Heart left ventricle (tissue), 16 donors: ENCODE results near the gene AP3S2. TPM values are rescaled to one million over a fixed set of nuclear protein-coding genes. Genes with fewer than 3 reads are reported as not detected.

ENCODE experiments used
- ATAC-seq, 4 donors: fragments of 200-7000 bp; cut with Tn5 transposase; one replicate each; pipeline ENCODE4 v1.9.1; 2020 to 2022; ENCODE audit warnings: moderate library complexity in 4 of 4, mild to moderate bottlenecking in 3 of 4, moderate number of reproducible peaks in 1 of 4
- DNase-seq, 5 donors: peaks; one replicate each; pipeline ENCODE4 v3.0.0-alpha.2; 2020
- H3K27ac ChIP-seq, 12 donors: fragments of 200-600 bp; sonication (generic) in 4 of 12; one replicate each; pipeline versions ENCODE4 v1.5.0 to v1.8.0; 2016 to 2022; ENCODE audit warnings: mild to moderate bottlenecking in 2 of 12
- H3K27me3 ChIP-seq, 9 donors: fragments of 200-600 bp; sonication (generic) in 2 of 9; one replicate each; pipeline versions ENCODE4 v1.5.1 to v1.8.0; 2016 to 2022; ENCODE audit warnings: mild to moderate bottlenecking in 3 of 9
- H3K36me3 ChIP-seq, 9 donors: fragments of 200-600 bp; sonication (generic) in 2 of 9; one replicate each; pipeline versions ENCODE4 v1.5.0 to v1.8.0; 2018 to 2022; ENCODE audit warnings: mild to moderate bottlenecking in 2 of 9
- H3K4me1 ChIP-seq, 12 donors: fragments of 200-600 bp; sonication (generic) in 4 of 12; one replicate each; pipeline versions ENCODE4 v1.5.0 to v1.8.0; 2016 to 2022; ENCODE audit warnings: mild to moderate bottlenecking in 3 of 12
- H3K4me3 ChIP-seq, 12 donors: fragments of 200-600 bp; sonication (generic) in 4 of 12; one replicate each; pipeline versions ENCODE4 v1.5.0 to v1.8.0; 2017 to 2022; ENCODE audit warnings: mild to moderate bottlenecking in 9 of 12, moderate library complexity in 4 of 12
- H3K9me3 ChIP-seq, 12 donors: fragments of 200-600 bp; sonication (generic) in 4 of 12; one replicate each; pipeline versions ENCODE4 v1.5.0 to v1.8.0; 2016 to 2022; ENCODE audit warnings: mild to moderate bottlenecking in 1 of 12
- POLR2A ChIP-seq, 2 donors: fragments of 450-650 bp; IDR thresholded peaks; one replicate each; pipeline ENCODE4 v1.6.1; 2017; ENCODE audit warnings: antibody characterized with exemption in 2 of 2, mild to moderate bottlenecking in 2 of 2, moderate library complexity in 2 of 2
- WGBS, 4 donors: extraction: QIAGEN DNeasy Blood & Tissue Kit in 2 of 4; methylation state at CpG; one replicate each; pipeline versions ENCODE4 v1.1.5 to v1.1.7; 2013 to 2018; 5-methylcytosine and 5-hydroxymethylcytosine counted together
- intact Hi-C, 10 donors: fragments of 100-400 bp; cut with DNase I; formaldehyde crosslinking; loops; one replicate each; pipeline versions ENCODE4 v1.11.1 to v1.14.2; 2022
- polyA plus RNA-seq, 2 donors: library from polyadenylated mRNA; stranded (reverse); fragments of 200-250 nt; gene quantifications; one replicate each; pipeline ENCODE4 v1.2.3, GENCODE V29; 2013
- total RNA-seq, 9 donors: library from RNA; depleted of rRNA in 2 of 9; stranded (reverse); fragments of >200 nt in 2 of 9; fragmentation: NEBNext Ultra II Directional in 3 of 9; extraction: Animal tissue kit (Norgen Biotek cat#: 25700) in 3 of 9; gene quantifications; one replicate each; pipeline versions ENCODE4 v1.1.0 to v1.2.4, GENCODE V29; 2016 to 2023
- TF ChIP-seq, protein P1 (sequence below), 12 donors: fragments of 200-600 bp; sonication (generic) in 4 of 12; IDR thresholded peaks; one replicate each; pipeline versions ENCODE4 v1.5.0 to v1.8.0; 2018 to 2022; ENCODE audit warnings: antibody characterized with exemption in 12 of 12, mild to moderate bottlenecking in 5 of 12
- donor health status: ischemic (EF 13 %, LVEDD 7.1; RV severe dilation, severe dysfunction).
- donor health status: healthy with polysubstance abuse.
- donor health status: DM: no; HTN: yes; CAD: no.
- donor health status: DM: no; HTN: no; CAD: no.
- donor health status: ischemic (EF 25% LVEDD 6.9; RV normal size, moderate dysfunction).
- donor health status: ischemic (EF 25% LVEDD 5.7; RV mildly dilated, moderate dysfunction).
- donor health status: healthy.
- donor health status: DM: yes; HTN: yes; CAD: no.
- donor health status: ischemic (EF 35%, LVEDD 5.7; RV mildly dilated, moderate dysfunction).
- donor health status: nonischemic (EF 11% LVEDD 7.7; RV severe dilation, severe dysfunction).
- donor health status: DM: yes; HTN: yes; CAD: no.
- donor health status: PGD.
- donor health status: ischemic (EF 29% LVEDD 5.4; RV normal size, mild dysfunction).
- donor health status: nonischemic (EF 23%, LVEDD 6.1; RV moderate dilation, normal function).

The AP3S2 gene
- total and polyA plus RNA-seq, 11 donors = 15.4 to 64.6 (median 43.3) TPM

DNA sequence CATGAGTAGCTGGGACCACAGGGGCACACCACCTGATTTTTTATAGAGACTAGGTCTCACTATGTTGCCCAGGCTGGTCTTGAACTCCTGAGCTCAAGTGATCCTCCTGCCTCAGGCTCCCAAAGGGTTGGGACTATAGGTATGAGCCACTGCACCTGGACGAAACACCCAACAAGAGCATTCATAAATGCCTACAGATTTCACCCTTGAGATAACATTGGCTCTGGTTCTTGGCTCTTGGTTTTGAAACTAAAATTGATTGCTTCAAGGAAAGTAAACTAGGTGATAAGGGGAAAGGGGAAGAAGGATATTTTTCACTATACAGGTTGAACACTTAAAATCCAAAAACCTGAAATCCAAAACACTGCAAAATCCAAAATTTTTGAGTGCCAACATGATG is 10.3 kb downstream of the AP3S2 start:
- TF ChIP-seq, protein P1, sequence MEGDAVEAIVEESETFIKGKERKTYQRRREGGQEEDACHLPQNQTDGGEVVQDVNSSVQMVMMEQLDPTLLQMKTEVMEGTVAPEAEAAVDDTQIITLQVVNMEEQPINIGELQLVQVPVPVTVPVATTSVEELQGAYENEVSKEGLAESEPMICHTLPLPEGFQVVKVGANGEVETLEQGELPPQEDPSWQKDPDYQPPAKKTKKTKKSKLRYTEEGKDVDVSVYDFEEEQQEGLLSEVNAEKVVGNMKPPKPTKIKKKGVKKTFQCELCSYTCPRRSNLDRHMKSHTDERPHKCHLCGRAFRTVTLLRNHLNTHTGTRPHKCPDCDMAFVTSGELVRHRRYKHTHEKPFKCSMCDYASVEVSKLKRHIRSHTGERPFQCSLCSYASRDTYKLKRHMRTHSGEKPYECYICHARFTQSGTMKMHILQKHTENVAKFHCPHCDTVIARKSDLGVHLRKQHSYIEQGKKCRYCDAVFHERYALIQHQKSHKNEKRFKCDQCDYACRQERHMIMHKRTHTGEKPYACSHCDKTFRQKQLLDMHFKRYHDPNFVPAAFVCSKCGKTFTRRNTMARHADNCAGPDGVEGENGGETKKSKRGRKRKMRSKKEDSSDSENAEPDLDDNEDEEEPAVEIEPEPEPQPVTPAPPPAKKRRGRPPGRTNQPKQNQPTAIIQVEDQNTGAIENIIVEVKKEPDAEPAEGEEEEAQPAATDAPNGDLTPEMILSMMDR (IDR thresholded peaks at IDR 0.05) = no peak
- TF ChIP-seq POLR2A (IDR thresholded peaks at IDR 0.05) = no peak

DNA sequence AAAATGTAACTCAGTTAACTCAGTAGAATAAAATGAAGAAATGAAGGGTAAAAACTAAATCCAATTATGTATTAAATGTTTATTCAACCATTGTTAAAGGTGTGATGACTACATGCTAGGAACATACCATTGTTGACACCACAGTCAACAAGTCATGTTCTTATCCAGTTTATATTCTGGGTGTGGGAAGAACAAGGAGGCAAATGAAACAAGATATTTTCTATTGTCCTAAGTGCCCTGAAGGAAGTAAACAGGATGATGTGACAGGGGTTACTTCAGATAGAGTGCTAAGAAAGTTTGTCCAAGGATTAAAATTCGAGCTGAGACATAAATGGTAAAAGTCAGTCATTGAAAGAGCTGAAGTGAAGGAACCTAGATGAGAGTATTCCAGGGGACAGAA is 13.1 kb downstream of the AP3S2 start:
- Histone ChIP-seq H3K27ac (no peak overlapping the region), H3K4me3 (no peak overlapping the region), H3K27me3 (no peaks in the 10 kb centered on the region), H3K9me3 (no peaks in the 10 kb centered on the region), H3K4me1 (peaks cover 0 to 9% (median 0%) of the 10 kb centered on the region in 12 donors), H3K36me3 (peaks cover 0 to 100% (median 88%) of the 10 kb centered on the region in 9 donors)
- TF ChIP-seq, protein P1 (IDR thresholded peaks at IDR 0.05) = no peak
- no peak for TF ChIP-seq POLR2A (IDR thresholded peaks at IDR 0.05)
- intact Hi-C loops = no loop called here
- 65 to 78% (median 69%) methylated on average over 1 of the region's 1 CpG for WGBS, 4 donors
- DNase-seq (no peak), ATAC-seq (no peak)

More for the DNA sequence above, 10.3 kb downstream of the AP3S2 start:
- no peak for DNase-seq
- no peaks in the 10 kb centered on the region for H3K9me3 ChIP-seq
- peaks cover 0 to 4% (median 0%) of the 10 kb centered on the region in 12 donors for H3K4me1 ChIP-seq
- WGBS, 4 donors = 87 to 100% (median 98%) methylated on average over 1 of the region's 1 CpG
- H3K4me3 ChIP-seq = no peak overlapping the region
- H3K27me3 ChIP-seq = no peaks in the 10 kb centered on the region
- H3K36me3 ChIP-seq = peaks cover 4 to 100% (median 88%) of the 10 kb centered on the region in 9 donors
- H3K27ac ChIP-seq = no peak overlapping the region
- no peak for ATAC-seq
- intact Hi-C loops = no loop called here

DNA sequence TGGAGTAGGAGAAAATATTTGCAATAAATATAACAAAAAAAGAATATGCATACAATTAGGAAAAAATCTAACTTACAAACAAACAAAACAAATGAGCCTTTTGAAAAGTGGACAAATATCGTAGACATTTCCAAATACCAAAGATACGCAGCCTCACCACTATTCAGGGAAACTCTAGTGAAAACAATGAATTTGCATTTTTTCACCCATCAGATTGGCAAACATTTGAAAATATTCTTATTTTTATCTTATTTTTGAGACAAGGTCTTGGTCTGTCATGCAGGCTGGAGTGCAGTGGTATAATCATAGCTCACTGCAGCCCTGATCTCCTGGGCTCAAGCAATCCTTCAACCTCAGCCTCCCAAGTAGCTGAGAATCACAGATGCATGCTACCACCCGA is 15.5 kb downstream of the AP3S2 start:
- no peaks in the 10 kb centered on the region for H3K9me3 ChIP-seq
- peaks cover 0 to 16% (median 0%) of the 10 kb centered on the region in 12 donors for H3K4me1 ChIP-seq
- DNase-seq (no peak), ATAC-seq (no peak)
- no peaks in the 10 kb centered on the region for H3K27me3 ChIP-seq
- TF ChIP-seq, protein P1 (IDR thresholded peaks at IDR 0.05) = no peak
- no peak for TF ChIP-seq POLR2A (IDR thresholded peaks at IDR 0.05)
- H3K36me3 ChIP-seq = peaks cover 0 to 90% (median 78%) of the 10 kb centered on the region in 9 donors
- no peak overlapping the region for H3K4me3 ChIP-seq
- 75 to 80% (median 80%) methylated on average over 3 of the region's 3 CpGs for WGBS, 4 donors
- H3K27ac ChIP-seq = no peak overlapping the region
- intact Hi-C loops = no loop called here

DNA sequence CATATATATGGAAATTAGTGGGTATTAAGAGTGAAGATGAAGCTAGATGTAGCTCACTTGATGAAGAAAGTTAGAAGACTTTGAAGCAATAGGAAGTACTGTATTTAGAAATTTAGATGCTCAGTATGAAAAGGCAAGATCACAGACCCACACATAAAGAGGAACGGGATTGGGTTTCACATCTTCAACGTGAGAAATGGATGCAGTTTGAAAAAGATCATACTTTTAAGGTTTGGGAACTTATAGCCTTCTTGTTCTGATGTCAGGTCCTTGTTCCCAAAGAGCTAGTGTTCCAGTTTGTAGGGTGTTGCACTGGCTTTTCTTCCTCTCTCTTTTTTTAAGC is 16.7 kb downstream of the AP3S2 start:
- peaks cover 0 to 85% (median 72%) of the 10 kb centered on the region in 9 donors for H3K36me3 ChIP-seq
- H3K9me3 ChIP-seq = no peaks in the 10 kb centered on the region
- 66 to 86% (median 78%) methylated on average over 2 of the region's 2 CpGs for WGBS, 4 donors
- peaks cover 0 to 16% (median 0%) of the 10 kb centered on the region in 12 donors for H3K4me1 ChIP-seq
- DNase-seq (no peak), ATAC-seq (no peak)
- TF ChIP-seq, protein P1 (IDR thresholded peaks at IDR 0.05) = no peak
- TF ChIP-seq POLR2A (IDR thresholded peaks at IDR 0.05) = no peak
- H3K27ac ChIP-seq = peak overlapping the region in 1 of 12 donors; percentile 58
- intact Hi-C loops = no loop called here
- no peaks in the 10 kb centered on the region for H3K27me3 ChIP-seq
- H3K4me3 ChIP-seq = no peak overlapping the region
